DMS153 treated with DMSO at 0.1 percent for 48 hours (cell line): ENCODE results near the gene MXRA5.
"Not testable (repeated sequence)": the region's sequence is repeated elsewhere in the genome, so short reads cannot be mapped to it uniquely, and the experiment has no call there.

ENCODE experiments used
- DNase-seq: peaks from one replicate; lab custom pipeline; 2025; ENCODE audit not compliant: unreplicated experiment; lab: John Stamatoyannopoulos, UW

Gene MXRA5

GRCh38 chrX:3346501-3347259 lies at the start of gene MXRA5:
MXRA5 (minus strand) TSS chrX:3346652; CDS start chrX:3343833, 2,819 bp downstream.
- DNase-seq: no peak

GRCh38 chrX:3393581-3394111 lies 47.2 kb upstream of the MXRA5 start:
- DNase-seq: no peak

- DNase-seq: no peak
Observed at GRCh38 chrX:3393178-3393577, 46.7 kb upstream of the MXRA5 start.

GRCh38 chrX:3388457-3388856 lies 42.0 kb upstream of the MXRA5 start:
- no peak for DNase-seq

- no peak for DNase-seq
Observed at GRCh38 chrX:3384327-3384726, 37.9 kb upstream of the MXRA5 start.

- no peak for DNase-seq
Observed at GRCh38 chrX:3380603-3381002, 34.2 kb upstream of the MXRA5 start.

GRCh38 chrX:3379111-3379510 lies 32.7 kb upstream of the MXRA5 start:
- DNase-seq: no peak

- DNase-seq: no peak
Observed at GRCh38 chrX:3378156-3378555, 31.7 kb upstream of the MXRA5 start.

GRCh38 chrX:3377560-3377959 lies 31.1 kb upstream of the MXRA5 start:
- no peak for DNase-seq

- not testable (repeated sequence) for DNase-seq
Observed at GRCh38 chrX:3375878-3376508, 29.5 kb upstream of the MXRA5 start.

GRCh38 chrX:3374108-3374800 lies 27.8 kb upstream of the MXRA5 start:
- DNase-seq: no peak

GRCh38 chrX:3371163-3371562 lies 24.7 kb upstream of the MXRA5 start:
- DNase-seq: no peak

GRCh38 chrX:3370656-3371055 lies 24.2 kb upstream of the MXRA5 start:
- no peak for DNase-seq

- DNase-seq: no peak
Observed at GRCh38 chrX:3362956-3363355, 16.5 kb upstream of the MXRA5 start.

GRCh38 chrX:3360881-3361280 lies 14.4 kb upstream of the MXRA5 start:
- no peak for DNase-seq

- DNase-seq: not testable (repeated sequence)
Observed at GRCh38 chrX:3352741-3353140, 6.3 kb upstream of the MXRA5 start.

GRCh38 chrX:3351276-3351675 lies 4.8 kb upstream of the MXRA5 start:
- DNase-seq: no peak

GRCh38 chrX:3348191-3348590 lies 1.7 kb upstream of the MXRA5 start:
- no peak for DNase-seq

GRCh38 chrX:3345281-3346191 lies 916 bp downstream of the MXRA5 start:
- no peak for DNase-seq

- DNase-seq: not testable (repeated sequence)
Observed at GRCh38 chrX:3343569-3343968, 2.9 kb downstream of the MXRA5 start.

- no peak for DNase-seq
Observed at GRCh38 chrX:3340016-3340415, 6.4 kb downstream of the MXRA5 start.
